K562 (cell line): ENCODE data around the gene RHOBTB3. TPM values are rescaled to one million over a fixed set of nuclear protein-coding genes. Genes with fewer than 3 reads are reported as not detected.

ENCODE experiments used
- ATAC-seq: fragments of 200-7000 bp; cut with Tn5 transposase; 3 replicates; pipeline ENCODE4 v1.9.1; 2020; ENCODE audit warnings: moderate library complexity
- BruUV-seq: library from RNA; stranded (reverse); fragments of 400-500 nt; replicated peaks from 2 replicates; lab custom pipeline; 2021; lab: Mats Ljungman, UMichigan
- CTCF ChIA-PET: fragments of 300-600 bp; formaldehyde crosslinking; extraction: SDS; loops from one replicate; lab custom pipeline; 2021; ENCODE audit warnings: low intra/inter-chr PET ratio; lab: Yijun Ruan, JAX
- POLR2A ChIA-PET: fragments of 300-600, 350-650 bp; sonication (Branson Sonifier 250); formaldehyde crosslinking; extraction: SDS; loops from one replicate; lab custom pipeline; 2021; ENCODE audit warnings: antibody characterized with exemption, inconsistent platforms; lab: Yijun Ruan, JAX
- DNase-seq, 4 experiments: peaks; one replicate each; pipeline versions ENCODE4 v3.0.0 to v3.0.0-alpha.2; 2011 to 2018; ENCODE audit warnings: low spot score in 3 of 4, mixed read lengths in 3 of 4; ENCODE audit errors: extremely low read depth in 1 of 4
- FAIRE-seq: peaks from 2 replicates; lab custom pipeline; 2011; peaks lifted over from hg19 to GRCh38; lab: Jason Lieb, UNC
- H2AFZ ChIP-seq: 2 replicates; pipeline ENCODE4 v1.6.0; 2011; ENCODE audit warnings: low read depth, low read length, control low read depth, inconsistent platforms
- H3K27ac ChIP-seq: fragments of 200-600 bp; 3 replicates; pipeline ENCODE4 v1.8.0; 2011; ENCODE audit warnings: low read depth, mild to moderate bottlenecking, control low read depth, inconsistent platforms, low read length, moderate library complexity, mixed read lengths; ENCODE audit errors: extremely low read depth
- H3K27me3 ChIP-seq, 2 experiments: fragments of 300-600 bp in 1 of 2; 2 replicates in 1 of 2; 3 replicates in 1 of 2; pipeline versions ENCODE4 v1.6.0 to v1.8.0; 2011; ENCODE audit warnings: inconsistent platforms in 2 of 2, low read length in 2 of 2, mild to moderate bottlenecking in 1 of 2, mixed read lengths in 1 of 2, moderate library complexity in 1 of 2; ENCODE audit not compliant: control insufficient read depth in 2 of 2, insufficient read depth in 2 of 2
- H3K36me3 ChIP-seq: fragments of 300-600 bp; 3 replicates; pipeline ENCODE4 v1.8.0; 2011; ENCODE audit warnings: mild to moderate bottlenecking, low read length, inconsistent platforms; ENCODE audit not compliant: control insufficient read depth, insufficient read depth
- H3K4me1 ChIP-seq, 2 experiments: fragments of 200-600 bp in 1 of 2; replicated peaks in 1 of 2; 2 replicates in 1 of 2; 3 replicates in 1 of 2; pipeline versions ENCODE4 v1.5.1 to v1.8.0; 2011; ENCODE audit warnings: inconsistent platforms in 2 of 2, low read length in 2 of 2, mild to moderate bottlenecking in 1 of 2, mixed read lengths in 1 of 2, moderate library complexity in 1 of 2; ENCODE audit not compliant: control insufficient read depth in 2 of 2, insufficient read depth in 2 of 2
- H3K4me2 ChIP-seq: 2 replicates; pipeline ENCODE4 v1.6.1; 2011; ENCODE audit warnings: low read length, control low read depth, inconsistent platforms, mixed read lengths; ENCODE audit not compliant: insufficient read depth
- H3K4me3 ChIP-seq: fragments of 200-600 bp; sonication (generic), shearing (Covaris generic); 2 replicates; pipeline ENCODE4 v1.5.1; 2016; ENCODE audit warnings: control low read depth, inconsistent platforms
- H3K79me2 ChIP-seq: fragments of 200-600 bp; 3 replicates; pipeline ENCODE4 v1.8.0; 2011; ENCODE audit warnings: low read length, inconsistent platforms; ENCODE audit not compliant: control insufficient read depth, insufficient read depth
- H3K9ac ChIP-seq, 2 experiments: 2 replicates each; pipeline versions ENCODE4 v1.6.0 to v1.6.1; 2011; ENCODE audit warnings: low read depth in 2 of 2, low read length in 2 of 2, control low read depth in 1 of 2, inconsistent platforms in 1 of 2, mild to moderate bottlenecking in 1 of 2, mixed read lengths in 1 of 2; ENCODE audit not compliant: insufficient read depth in 1 of 2
- H3K9me1 ChIP-seq: one replicate; pipeline ENCODE4 v1.6.0; 2011; ENCODE audit warnings: inconsistent platforms, mild to moderate bottlenecking, low read length, moderate library complexity; ENCODE audit not compliant: control insufficient read depth, insufficient read depth
- H3K9me3 ChIP-seq: replicated peaks from 2 replicates; pipeline ENCODE4 v1.5.1; 2011; ENCODE audit warnings: low read depth, low read length, inconsistent platforms; ENCODE audit not compliant: control insufficient read depth, insufficient read depth
- H4K20me1 ChIP-seq: replicated peaks from 2 replicates; pipeline ENCODE4 v1.6.1; 2011; ENCODE audit warnings: low read length, inconsistent platforms, mixed read lengths; ENCODE audit not compliant: control insufficient read depth, insufficient read depth
- CBX5 ChIP-seq: IDR thresholded peaks from 2 replicates; pipeline ENCODE4 v1.6.1; 2014; ENCODE audit warnings: low read depth, borderline replicate concordance
- MAZ ChIP-seq, 2 experiments: fragments of 450-650 bp in 1 of 2; sonication (generic) in 1 of 2; formaldehyde crosslinking; IDR thresholded peaks in 1 of 2; conservative IDR thresholded peaks in 1 of 2; 2 replicates each; pipeline versions ENCODE4 v1.4.0 to v1.5.0; 2020; ENCODE audit warnings: mild to moderate bottlenecking in 1 of 2, missing genetic modification reagents in 1 of 2
- SRSF1 ChIP-seq: fragments of 200-400 bp; formaldehyde crosslinking; IDR thresholded peaks from 2 replicates; pipeline ENCODE4 v1.6.1; 2017; ENCODE audit warnings: mild to moderate bottlenecking, low read depth, low read length, moderate library complexity
- STAG1 ChIP-seq: sonication (generic); formaldehyde crosslinking; IDR thresholded peaks from 2 replicates; pipeline ENCODE4 v1.5.0; 2020; ENCODE audit warnings: missing genetic modification reagents, borderline replicate concordance
- in situ Hi-C: fragments of 300-500 bp; cut with MboI; formaldehyde crosslinking; loops from 4 replicates; pipeline ENCODE4 v1.15.0; 2018; ENCODE audit warnings: inconsistent platforms, mixed read lengths
- intact Hi-C: fragments of 100-400 bp; cut with micrococcal nuclease; formaldehyde crosslinking; loops from 2 replicates; pipeline ENCODE4 v1.14.2; 2022
- polyA plus RNA-seq, 8 experiments: library from polyadenylated mRNA; depleted of rRNA in 4 of 8; stranded (reverse) in 5 of 8; unstranded in 3 of 8; fragments of >200 nt; fragmentation: Nextera tagmentation in 2 of 8; fragmentation: Illumina TruSeq in 1 of 8; extraction: Ambion mirVana in 2 of 8; extraction: Trizol in 1 of 8; gene quantifications; 2 replicates each; pipeline versions ENCODE4 v1.2.1 to v1.2.3, GENCODE V29; 2011 to 2014; ENCODE audit warnings: inconsistent platforms in 1 of 8, missing spikeins in 1 of 8
- total RNA-seq, 7 experiments: library from RNA; depleted of rRNA in 6 of 7; stranded (reverse); fragments of >200 nt in 6 of 7; fragmentation: Illumina TruSeq in 2 of 7; extraction: Trizol in 2 of 7; gene quantifications; 2 replicates each; pipeline versions ENCODE4 v1.2.1 to v1.2.3, GENCODE V29; 2011 to 2021; ENCODE audit warnings: low replicate concordance in 1 of 7
- TF ChIP-seq, protein P1 (sequence below), 2 experiments: fragments of 450-650 bp; formaldehyde crosslinking in 1 of 2; IDR thresholded peaks; 2 replicates each; pipeline versions ENCODE4 v1.4.0 to v1.6.1; 2014 to 2020; ENCODE audit warnings: mild to moderate bottlenecking in 2 of 2, borderline replicate concordance in 1 of 2, low read depth in 1 of 2
- TF ChIP-seq, protein P2 (sequence below): fragments of 250-450 bp; sonication (Bioruptor Pico); IDR thresholded peaks from 2 replicates; pipeline ENCODE4 v1.8.0; 2021; ENCODE audit warnings: moderate library complexity, mild to moderate bottlenecking, inconsistent platforms

Gene RHOBTB3
- total and polyA plus RNA-seq, 9 of the 15 experiments (the other 6 are each of a cell fraction or from before 2014, with no cell fraction given): 39.7 to 143 (median 115) TPM

DNA sequence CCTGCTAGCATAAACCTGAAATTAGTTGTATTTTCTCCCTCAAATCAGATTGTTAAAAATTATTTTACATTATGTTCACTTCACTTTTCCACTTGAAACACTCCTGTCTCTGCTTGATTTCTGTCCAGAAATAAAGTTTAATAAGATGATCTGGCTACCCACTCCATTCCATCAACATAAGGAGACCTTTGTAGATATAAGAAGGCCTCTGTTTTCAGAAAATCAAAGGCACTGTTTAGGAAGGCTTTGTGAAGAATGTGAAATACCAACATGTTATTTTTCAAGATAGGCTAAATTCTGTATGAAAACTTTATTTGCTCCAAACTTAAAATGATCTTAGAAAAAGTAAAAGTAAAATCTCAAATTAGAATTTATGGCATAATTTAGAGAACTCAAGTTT lies 15.1 kb downstream of the RHOBTB3 start:
- H3K9me3 ChIP-seq: no peaks in the 10 kb centered on the region
- no peak overlapping the region for H3K4me2 ChIP-seq
- H2AFZ ChIP-seq: no peak overlapping the region
- POLR2A ChIA-PET: interaction anchor here (0.9 to 2.5 kb wide), 5 partner anchors 8 to 86 kb away, joined by 3 to 8 read pairs (median 4); no protein-coding TSS in a partner anchor
- no TSS peak for BruUV-seq
- H3K27ac ChIP-seq: no peak overlapping the region
- DNase-seq: no peak
- ATAC-seq: no peak
- no peaks in the 10 kb centered on the region for H3K27me3 ChIP-seq
- CTCF ChIA-PET: no interaction called here
- H4K20me1 ChIP-seq: no peaks in the 10 kb centered on the region
- H3K9ac ChIP-seq: no peak overlapping the region
- no peak for FAIRE-seq
- H3K4me1 ChIP-seq: peaks cover 4% of the 10 kb centered on the region in 2 experiments; a peak in 3 of 5 replicates
- H3K79me2 ChIP-seq: peaks cover 87% of the 10 kb centered on the region
- in situ Hi-C loops (no loop called here), intact Hi-C loops (no loop called here)
- H3K36me3 ChIP-seq: peaks cover 92% of the 10 kb centered on the region
- no peak overlapping the region for H3K4me3 ChIP-seq
- no peaks in the 10 kb centered on the region for H3K9me1 ChIP-seq
- TF ChIP-seq STAG1 (CRISPR knock-in tag) (no peak), CBX5 (no peak), MAZ (CRISPR knock-in tag; conservative IDR thresholded peaks at IDR 0.05 in 1 of 2, IDR thresholded peaks at IDR 0.05 in 1 of 2) (no peak), SRSF1 (no peak)
- TF ChIP-seq, protein P1, sequence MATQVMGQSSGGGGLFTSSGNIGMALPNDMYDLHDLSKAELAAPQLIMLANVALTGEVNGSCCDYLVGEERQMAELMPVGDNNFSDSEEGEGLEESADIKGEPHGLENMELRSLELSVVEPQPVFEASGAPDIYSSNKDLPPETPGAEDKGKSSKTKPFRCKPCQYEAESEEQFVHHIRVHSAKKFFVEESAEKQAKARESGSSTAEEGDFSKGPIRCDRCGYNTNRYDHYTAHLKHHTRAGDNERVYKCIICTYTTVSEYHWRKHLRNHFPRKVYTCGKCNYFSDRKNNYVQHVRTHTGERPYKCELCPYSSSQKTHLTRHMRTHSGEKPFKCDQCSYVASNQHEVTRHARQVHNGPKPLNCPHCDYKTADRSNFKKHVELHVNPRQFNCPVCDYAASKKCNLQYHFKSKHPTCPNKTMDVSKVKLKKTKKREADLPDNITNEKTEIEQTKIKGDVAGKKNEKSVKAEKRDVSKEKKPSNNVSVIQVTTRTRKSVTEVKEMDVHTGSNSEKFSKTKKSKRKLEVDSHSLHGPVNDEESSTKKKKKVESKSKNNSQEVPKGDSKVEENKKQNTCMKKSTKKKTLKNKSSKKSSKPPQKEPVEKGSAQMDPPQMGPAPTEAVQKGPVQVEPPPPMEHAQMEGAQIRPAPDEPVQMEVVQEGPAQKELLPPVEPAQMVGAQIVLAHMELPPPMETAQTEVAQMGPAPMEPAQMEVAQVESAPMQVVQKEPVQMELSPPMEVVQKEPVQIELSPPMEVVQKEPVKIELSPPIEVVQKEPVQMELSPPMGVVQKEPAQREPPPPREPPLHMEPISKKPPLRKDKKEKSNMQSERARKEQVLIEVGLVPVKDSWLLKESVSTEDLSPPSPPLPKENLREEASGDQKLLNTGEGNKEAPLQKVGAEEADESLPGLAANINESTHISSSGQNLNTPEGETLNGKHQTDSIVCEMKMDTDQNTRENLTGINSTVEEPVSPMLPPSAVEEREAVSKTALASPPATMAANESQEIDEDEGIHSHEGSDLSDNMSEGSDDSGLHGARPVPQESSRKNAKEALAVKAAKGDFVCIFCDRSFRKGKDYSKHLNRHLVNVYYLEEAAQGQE (IDR thresholded peaks at IDR 0.05; ENCODE audit: borderline replicate concordance): no peak
- TF ChIP-seq, protein P1 (CRISPR knock-in tag; IDR thresholded peaks at IDR 0.05; ENCODE audit: low read depth): no peak
- TF ChIP-seq, protein P2, sequence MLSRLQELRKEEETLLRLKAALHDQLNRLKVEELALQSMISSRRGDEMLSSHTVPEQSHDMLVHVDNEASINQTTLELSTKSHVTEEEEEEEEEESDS (CRISPR knock-in tag): no peak
